Chondrocyte (in vitro differentiated cells): Measurements from ENCODE around the gene TPBGL. TPM values are rescaled to one million over a fixed set of nuclear protein-coding genes. Genes with fewer than 3 reads are reported as not detected.

Source experiments
- DNase-seq: peaks from one replicate; pipeline ENCODE4 v3.0.0; 2021; ENCODE audit warnings: mixed read lengths, low spot score
- H3K27ac Mint-ChIP-seq: one replicate; pipeline ENCODE4 v1.8.0; 2021; ENCODE audit warnings: mild to moderate bottlenecking, moderate library complexity, mixed read lengths; ENCODE audit not compliant: unreplicated experiment
- H3K27me3 Mint-ChIP-seq: 2 replicates; pipeline ENCODE4 v1.8.0; 2021; ENCODE audit warnings: low read depth, mixed read lengths
- H3K36me3 Mint-ChIP-seq: 2 replicates; pipeline ENCODE4 v1.8.0; 2021; ENCODE audit warnings: low read depth, mixed read lengths
- H3K4me1 Mint-ChIP-seq: 2 replicates; pipeline ENCODE4 v1.8.0; 2021; ENCODE audit warnings: low read depth, mild to moderate bottlenecking, mixed read lengths
- H3K4me3 Mint-ChIP-seq: one replicate; pipeline ENCODE4 v1.8.0; 2021; ENCODE audit warnings: mild to moderate bottlenecking, moderate library complexity, mixed read lengths; ENCODE audit not compliant: unreplicated experiment
- H3K9me3 Mint-ChIP-seq: 2 replicates; pipeline ENCODE4 v1.8.0; 2021; ENCODE audit warnings: low read depth, mixed read lengths
- CTCF ChIP-seq: fragments of 200-600 bp; sonication (generic); IDR thresholded peaks from 2 replicates; pipeline ENCODE4 v1.5.0; 2021; ENCODE audit warnings: antibody characterized with exemption, mild to moderate bottlenecking, moderate library complexity
- total RNA-seq: library from RNA; stranded (reverse); gene quantifications from 3 replicates; pipeline ENCODE4 v1.2.1, GENCODE V29; 2021

The TPBGL gene
- total RNA-seq, 1 donor from 2014 or later, result 0.82 TPM

GRCh38 chr11:75212411-75212810 is 28.2 kb upstream of the TPBGL start:
- H3K9me3 Mint-ChIP-seq, result no peaks in the 10 kb centered on the region
- no peak for TF ChIP-seq CTCF
- H3K27ac Mint-ChIP-seq, result no peak overlapping the region
- H3K4me1 Mint-ChIP-seq, result no peaks in the 10 kb centered on the region
- no peak for DNase-seq
- H3K36me3 Mint-ChIP-seq, result no peaks in the 10 kb centered on the region
- H3K4me3 Mint-ChIP-seq, result no peak overlapping the region
- H3K27me3 Mint-ChIP-seq, result peaks cover 25% of the 10 kb centered on the region

DNA sequence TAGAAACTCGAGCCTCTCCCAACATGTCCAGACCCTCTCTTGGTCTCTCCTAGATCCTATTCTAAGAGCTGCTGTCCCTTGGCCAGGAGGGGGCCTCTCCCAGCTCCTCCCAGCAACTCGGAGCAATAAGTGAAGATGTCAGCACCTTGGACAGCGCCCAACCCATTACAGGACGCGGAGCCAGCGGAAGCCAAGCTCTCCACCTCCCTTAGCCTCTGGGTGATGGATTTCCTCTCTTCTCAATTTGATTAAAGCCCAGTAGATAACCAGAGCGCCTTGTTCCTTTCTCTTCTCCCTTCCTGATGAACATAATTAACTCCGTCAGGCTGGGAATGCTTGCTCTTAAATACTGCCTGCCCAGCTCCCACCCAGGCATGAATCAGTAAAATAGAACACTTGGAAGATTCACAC is 26.2 kb upstream of the TPBGL start:
- Mint-ChIP-seq H3K27me3 (peaks cover 41% of the 10 kb centered on the region), H3K4me1 (no peaks in the 10 kb centered on the region), H3K9me3 (no peaks in the 10 kb centered on the region), H3K36me3 (no peaks in the 10 kb centered on the region), H3K4me3 (no peak overlapping the region), H3K27ac (no peak overlapping the region)
- DNase-seq, result no peak
- peak; percentile 74 for TF ChIP-seq CTCF

GRCh38 chr11:75214843-75215242 is 25.7 kb upstream of the TPBGL start:
- Mint-ChIP-seq H3K36me3 (no peaks in the 10 kb centered on the region), H3K27ac (no peak overlapping the region), H3K9me3 (no peaks in the 10 kb centered on the region), H3K27me3 (peaks cover 41% of the 10 kb centered on the region), H3K4me3 (no peak overlapping the region), H3K4me1 (no peaks in the 10 kb centered on the region)
- TF ChIP-seq CTCF, result no peak
- DNase-seq, result no peak

- no peaks in the 10 kb centered on the region for H3K9me3 Mint-ChIP-seq
- no peaks in the 10 kb centered on the region for H3K4me1 Mint-ChIP-seq
- no peak overlapping the region for H3K27ac Mint-ChIP-seq
- H3K4me3 Mint-ChIP-seq, result no peak overlapping the region
- peak; percentile 8 for DNase-seq
- no peak for TF ChIP-seq CTCF
- no peaks in the 10 kb centered on the region for H3K36me3 Mint-ChIP-seq
- H3K27me3 Mint-ChIP-seq, result peaks cover 37% of the 10 kb centered on the region
These were observed 20.7 kb upstream of the TPBGL start for GRCh38 chr11:75219869-75220268.

GRCh38 chr11:75223954-75224643 is 16.5 kb upstream of the TPBGL start:
- Mint-ChIP-seq H3K27ac (no peak overlapping the region), H3K4me3 (no peak overlapping the region), H3K9me3 (no peaks in the 10 kb centered on the region), H3K4me1 (no peaks in the 10 kb centered on the region), H3K36me3 (no peaks in the 10 kb centered on the region), H3K27me3 (peaks cover 26% of the 10 kb centered on the region)
- peak; percentile 67 for DNase-seq
- TF ChIP-seq CTCF, result no peak
